B cell (primary cell): ENCODE data around the gene XRCC3. TPM values are rescaled to one million over a fixed set of nuclear protein-coding genes. Genes with fewer than 3 reads are reported as not detected.

Source experiments
- ATAC-seq: fragments of 200-7000 bp; cut with Tn5 transposase; one replicate; pipeline ENCODE4 v1.10.0; 2021; ENCODE audit warnings: low read depth, mild to moderate bottlenecking, moderate number of reproducible peaks, moderate library complexity
- CTCF ChIA-PET: fragments of 350-600 bp; sonication (Branson Sonifier 250); formaldehyde crosslinking; loops from one replicate; lab custom pipeline; 2021; ENCODE audit warnings: antibody characterized with exemption, inconsistent platforms; lab: Charles Lee
- POLR2A ChIA-PET: fragments of 350-600 bp; sonication (Branson Sonifier 250); formaldehyde crosslinking; loops from one replicate; lab custom pipeline; 2021; ENCODE audit warnings: antibody characterized with exemption; lab: Charles Lee
- DNase-seq: peaks from one replicate; pipeline ENCODE4 v3.0.0; 2013
- H2AFZ ChIP-seq: 2 replicates; pipeline ENCODE4 v1.6.1; 2012; ENCODE audit warnings: mild to moderate bottlenecking, low read depth, low read length; ENCODE audit not compliant: insufficient read depth, poor library complexity, severe bottlenecking
- H3K27ac ChIP-seq, 2 donors: 1 replicate in 1 of 2; 2 replicates in 1 of 2; pipeline ENCODE4 v1.5.1; 2012 to 2013; ENCODE audit warnings: low read length in 2 of 2, mild to moderate bottlenecking in 2 of 2, moderate library complexity in 1 of 2
- H3K27me3 ChIP-seq, 4 experiments: fragments of 200-600 bp in 1 of 4; sonication (generic) in 1 of 4; replicated peaks in 1 of 4; 1 replicate in 2 of 4; 2 replicates in 2 of 4; pipeline versions ENCODE4 v1.6.1 to v1.7.0; 2013 to 2016; ENCODE audit warnings: low read length in 3 of 4, mild to moderate bottlenecking in 2 of 4, mixed read lengths in 1 of 4, moderate library complexity in 1 of 4; ENCODE audit not compliant: insufficient read depth in 4 of 4, control insufficient read depth in 3 of 4; ENCODE audit errors: control extremely low read depth in 1 of 4
- H3K36me3 ChIP-seq, 2 experiments: replicated peaks in 1 of 2; 1 replicate in 1 of 2; 2 replicates in 1 of 2; pipeline versions ENCODE4 v1.6.1 to v1.7.1; 2013; ENCODE audit warnings: low read length in 1 of 2; ENCODE audit not compliant: insufficient read depth in 2 of 2, control insufficient read depth in 1 of 2; ENCODE audit errors: control extremely low read depth in 1 of 2, extremely low read depth in 1 of 2
- H3K4me1 ChIP-seq, 2 donors: fragments of 200-600 bp in 1 of 2; sonication (generic) in 1 of 2; 1 replicate in 1 of 2; 2 replicates in 1 of 2; pipeline versions ENCODE4 v1.5.1 to v1.6.1; 2013 to 2017; ENCODE audit warnings: low read length in 2 of 2; ENCODE audit not compliant: control insufficient read depth in 2 of 2, insufficient read depth in 2 of 2
- H3K4me2 ChIP-seq: replicated peaks from 2 replicates; pipeline ENCODE3; 2012; ENCODE audit warnings: mild to moderate bottlenecking, low read depth, low read length; ENCODE audit not compliant: poor library complexity, severe bottlenecking
- H3K4me3 ChIP-seq, 5 experiments: fragments of 200-600 bp in 1 of 5; sonication (generic) in 1 of 5; 1 replicate in 3 of 5; 2 replicates in 2 of 5; pipeline versions ENCODE4 v1.5.1 to v1.7.0; 2011 to 2016; ENCODE audit warnings: low read length in 4 of 5, mild to moderate bottlenecking in 4 of 5, low read depth in 2 of 5, control low read depth in 1 of 5, moderate library complexity in 1 of 5; ENCODE audit not compliant: insufficient read depth in 1 of 5; ENCODE audit errors: control extremely low read depth in 1 of 5, extremely low read depth in 1 of 5
- H3K79me2 ChIP-seq: fragments of 200-600 bp; sonication (generic); one replicate; pipeline ENCODE4 v1.6.0; 2016; ENCODE audit warnings: low read length; ENCODE audit not compliant: control insufficient read depth, insufficient read depth
- H3K9ac ChIP-seq: fragments of 200-600 bp; sonication (generic); 2 replicates; pipeline ENCODE4 v1.6.1; 2017; ENCODE audit warnings: mild to moderate bottlenecking, low read length, moderate library complexity
- H3K9me3 ChIP-seq, 3 donors: one replicate each; pipeline versions ENCODE4 v1.6.1 to v1.7.1; 2013; ENCODE audit warnings: low read length in 2 of 3; ENCODE audit not compliant: control insufficient read depth in 2 of 3, insufficient read depth in 1 of 3; ENCODE audit errors: control extremely low read depth in 1 of 3
- H4K20me1 ChIP-seq: 2 replicates; pipeline ENCODE4 v1.6.0; 2012; ENCODE audit warnings: mild to moderate bottlenecking, low read length; ENCODE audit not compliant: insufficient read depth, control insufficient read depth, poor library complexity, severe bottlenecking
- H3K27ac Mint-ChIP-seq: one replicate; pipeline ENCODE4 v1.8.0; 2021; ENCODE audit warnings: mixed read lengths
- H3K27me3 Mint-ChIP-seq: one replicate; pipeline ENCODE4 v1.8.0; 2021; ENCODE audit warnings: mixed read lengths
- H3K4me1 Mint-ChIP-seq: one replicate; pipeline ENCODE4 v1.8.0; 2021; ENCODE audit warnings: mixed read lengths
- H3K4me3 Mint-ChIP-seq: one replicate; pipeline ENCODE4 v1.8.0; 2021; ENCODE audit warnings: mixed read lengths
- H3K9me3 Mint-ChIP-seq: one replicate; pipeline ENCODE4 v1.8.0; 2022; ENCODE audit warnings: mixed read lengths; ENCODE audit not compliant: insufficient read depth
- EZH2 ChIP-seq: IDR thresholded peaks from 2 replicates; pipeline ENCODE4 v1.6.1; 2012; ENCODE audit warnings: borderline replicate concordance, low read depth, mild to moderate bottlenecking, moderate library complexity, low read length; ENCODE audit not compliant: insufficient read depth, poor library complexity, severe bottlenecking
- WGBS: methylation state at CpG from one replicate; pipeline ENCODE4 v1.1.5; 2013; ENCODE audit warnings: missing lambda C conversion rate; ENCODE audit not compliant: insufficient coverage; 5-methylcytosine and 5-hydroxymethylcytosine counted together
- intact Hi-C: fragments of 100-400 bp; cut with micrococcal nuclease; formaldehyde crosslinking; loops from one replicate; pipeline ENCODE4 v1.10.0; 2022
- polyA plus RNA-seq: library from polyadenylated mRNA; depleted of rRNA; stranded (reverse); fragments of >200 nt; gene quantifications from 2 replicates; pipeline ENCODE4 v1.2.3, GENCODE V29; 2012
- total RNA-seq, 2 donors: library from RNA; stranded (reverse); fragments of 120-200 nt in 1 of 2; gene quantifications; 1 replicate in 1 of 2; 2 replicates in 1 of 2; pipeline versions ENCODE4 v1.2.3 to v1.2.4, GENCODE V29; 2013 to 2022
- TF ChIP-seq, protein P1 (sequence below): fragments of 200-600 bp; IDR thresholded peaks from one replicate; pipeline ENCODE4 v1.8.0; 2022; ENCODE audit warnings: antibody characterized with exemption, mild to moderate bottlenecking

XRCC3 gene
- total and polyA plus RNA-seq, 2 donors (not counting 1 experiment from before 2014, with no cell fraction given), result 18.0 to 19.7 TPM

DNA sequence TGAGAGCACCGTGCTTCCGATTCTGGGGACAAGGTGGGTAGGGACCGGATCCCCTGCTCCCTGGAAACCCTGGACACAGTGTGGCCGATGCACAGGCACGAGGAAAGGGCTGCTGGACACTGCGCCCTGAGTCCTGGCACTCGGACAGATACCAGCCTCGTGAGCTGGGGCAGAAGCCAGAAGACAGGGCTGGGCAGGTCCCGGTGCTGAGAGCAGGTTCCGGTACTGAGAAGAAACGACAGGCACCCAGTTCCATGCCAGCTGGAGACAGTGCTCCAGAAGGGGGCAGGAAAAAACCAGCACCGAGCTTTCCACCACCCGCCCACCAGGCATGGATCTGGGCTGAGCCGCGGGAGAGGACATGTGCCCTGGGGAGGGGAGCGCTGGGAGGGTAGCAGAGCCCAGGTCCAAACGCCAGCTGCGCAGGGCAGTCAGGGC, 6.5 kb downstream of the XRCC3 start:
- Mint-ChIP-seq H3K4me3 (no peak overlapping the region), H3K27ac (no peak overlapping the region), H3K27me3 (no peaks in the 10 kb centered on the region), H3K4me1 (peaks cover 7% of the 10 kb centered on the region), H3K9me3 (no peaks in the 10 kb centered on the region)
- intact Hi-C loops, result no loop called here
- DNase-seq, result no peak
- no peak overlapping the region for H3K27ac ChIP-seq
- H3K79me2 ChIP-seq, result peaks cover 11% of the 10 kb centered on the region
- TF ChIP-seq EZH2, result no peak
- TF ChIP-seq, protein P1, sequence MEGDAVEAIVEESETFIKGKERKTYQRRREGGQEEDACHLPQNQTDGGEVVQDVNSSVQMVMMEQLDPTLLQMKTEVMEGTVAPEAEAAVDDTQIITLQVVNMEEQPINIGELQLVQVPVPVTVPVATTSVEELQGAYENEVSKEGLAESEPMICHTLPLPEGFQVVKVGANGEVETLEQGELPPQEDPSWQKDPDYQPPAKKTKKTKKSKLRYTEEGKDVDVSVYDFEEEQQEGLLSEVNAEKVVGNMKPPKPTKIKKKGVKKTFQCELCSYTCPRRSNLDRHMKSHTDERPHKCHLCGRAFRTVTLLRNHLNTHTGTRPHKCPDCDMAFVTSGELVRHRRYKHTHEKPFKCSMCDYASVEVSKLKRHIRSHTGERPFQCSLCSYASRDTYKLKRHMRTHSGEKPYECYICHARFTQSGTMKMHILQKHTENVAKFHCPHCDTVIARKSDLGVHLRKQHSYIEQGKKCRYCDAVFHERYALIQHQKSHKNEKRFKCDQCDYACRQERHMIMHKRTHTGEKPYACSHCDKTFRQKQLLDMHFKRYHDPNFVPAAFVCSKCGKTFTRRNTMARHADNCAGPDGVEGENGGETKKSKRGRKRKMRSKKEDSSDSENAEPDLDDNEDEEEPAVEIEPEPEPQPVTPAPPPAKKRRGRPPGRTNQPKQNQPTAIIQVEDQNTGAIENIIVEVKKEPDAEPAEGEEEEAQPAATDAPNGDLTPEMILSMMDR, result no peak
- H3K27me3 ChIP-seq, result no peaks in the 10 kb centered on the region
- no peak overlapping the region for H3K4me3 ChIP-seq
- no peak overlapping the region for H2AFZ ChIP-seq
- H3K9me3 ChIP-seq, result no peaks in the 10 kb centered on the region
- no peak for ATAC-seq
- peaks cover 0 to 18% of the 10 kb centered on the region in 2 experiments for H3K36me3 ChIP-seq
- H4K20me1 ChIP-seq, result no peaks in the 10 kb centered on the region
- ChIA-PET POLR2A (no interaction called here), CTCF (no interaction called here)
- WGBS, result 98% methylated on average over 18 of the region's 18 CpGs
- no peak overlapping the region for H3K9ac ChIP-seq
- H3K4me2 ChIP-seq, result no peak overlapping the region
- H3K4me1 ChIP-seq, result peaks cover 0 to 3% of the 10 kb centered on the region in 2 donors

DNA sequence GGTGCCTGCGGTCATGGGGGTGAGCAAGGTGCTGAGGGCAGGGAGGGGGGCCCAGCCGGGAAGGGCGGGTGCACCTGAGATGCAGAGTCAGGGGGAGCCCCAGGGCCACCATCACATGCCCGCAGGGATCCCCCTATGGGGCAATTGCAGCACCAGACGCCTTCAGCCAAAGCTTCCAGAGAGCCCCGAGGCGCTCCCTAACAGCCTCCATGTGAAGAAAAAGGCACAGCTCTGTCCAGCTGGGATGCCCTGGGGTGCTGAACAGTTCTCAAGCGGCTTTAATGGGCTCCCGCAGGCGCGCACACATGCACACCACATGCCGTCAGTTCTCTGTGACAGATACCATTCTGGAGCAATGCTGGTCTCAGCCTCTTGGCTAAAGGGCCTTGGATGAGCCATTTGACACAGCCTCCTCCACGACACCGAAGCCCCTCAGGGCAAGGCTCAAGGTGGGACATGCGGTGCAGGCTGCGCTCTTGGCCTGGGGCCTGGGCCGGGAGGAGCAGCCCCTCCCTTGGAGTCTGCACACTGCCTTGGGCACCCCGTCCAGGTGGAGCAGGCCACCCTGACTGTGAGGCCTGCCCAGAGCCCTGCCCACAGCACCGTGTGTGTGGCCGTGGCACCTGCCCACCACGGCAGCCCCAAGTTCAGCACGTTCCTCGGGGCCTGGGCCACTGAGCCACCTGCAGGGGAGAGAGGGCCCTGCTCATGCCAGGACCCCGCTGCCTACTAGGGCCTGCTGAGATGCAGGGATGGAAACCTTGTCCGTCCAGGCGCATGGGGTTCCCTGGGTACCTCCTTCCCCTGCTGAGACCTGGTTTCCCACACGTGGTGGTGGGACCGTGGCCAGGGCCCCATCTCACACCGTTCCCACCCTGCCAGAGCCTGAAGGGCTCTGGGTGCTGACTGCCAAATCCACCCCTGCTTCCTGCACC, 7.7 kb downstream of the XRCC3 start:
- POLR2A ChIA-PET, result no interaction called here
- H3K4me3 Mint-ChIP-seq, result no peak overlapping the region

More for the DNA sequence above, 7.7 kb downstream of the XRCC3 start:
- WGBS, result 94% methylated on average over 29 of the region's 29 CpGs
- Histone ChIP-seq H3K9me3 (no peaks in the 10 kb centered on the region), H3K79me2 (peaks cover 3% of the 10 kb centered on the region), H3K9ac (no peak overlapping the region), H3K4me1 (peaks cover 0 to 5% of the 10 kb centered on the region in 2 donors), H3K36me3 (peaks cover 0 to 30% of the 10 kb centered on the region in 2 experiments), H3K27ac (no peak overlapping the region), H3K4me2 (no peak overlapping the region), H3K4me3 (no peak overlapping the region), H2AFZ (no peak overlapping the region), H4K20me1 (no peaks in the 10 kb centered on the region), H3K27me3 (no peaks in the 10 kb centered on the region)
- CTCF ChIA-PET, result interaction anchor here (1.2 kb wide), 1 partner anchor 28 kb away, joined by 5 read pairs; no protein-coding TSS in a partner anchor
- no peak for TF ChIP-seq EZH2
- TF ChIP-seq, protein P1, result no peak
- peaks cover 10% of the 10 kb centered on the region for H3K4me1 Mint-ChIP-seq
- no peak for ATAC-seq
- H3K27me3 Mint-ChIP-seq, result no peaks in the 10 kb centered on the region
- no peak for DNase-seq
- H3K9me3 Mint-ChIP-seq, result no peaks in the 10 kb centered on the region
- no peak overlapping the region for H3K27ac Mint-ChIP-seq
- intact Hi-C loops, result no loop called here
